ENCODE data around the gene RASD1.

DNA sequence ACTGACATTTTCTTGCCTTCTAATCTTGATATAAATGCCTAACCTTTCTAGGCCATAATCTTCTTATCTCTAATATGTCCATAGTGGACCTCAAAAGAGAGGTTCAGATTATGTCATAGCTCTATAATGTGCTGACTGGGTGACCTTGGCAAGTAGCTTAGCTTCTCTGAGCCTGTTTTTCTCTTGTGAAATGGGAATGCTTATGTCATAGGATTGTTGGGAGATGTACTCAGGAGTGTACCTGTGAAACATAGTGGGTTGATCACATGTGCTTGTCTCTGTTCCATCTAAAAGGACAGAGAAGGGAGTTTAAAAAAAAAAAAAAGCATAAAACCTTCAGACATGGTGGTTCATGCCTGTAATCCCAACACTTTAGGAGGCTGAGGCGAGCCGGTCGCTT, 17.0 kb downstream of the RASD1 start:
- TF ChIP-seq, protein P1, sequence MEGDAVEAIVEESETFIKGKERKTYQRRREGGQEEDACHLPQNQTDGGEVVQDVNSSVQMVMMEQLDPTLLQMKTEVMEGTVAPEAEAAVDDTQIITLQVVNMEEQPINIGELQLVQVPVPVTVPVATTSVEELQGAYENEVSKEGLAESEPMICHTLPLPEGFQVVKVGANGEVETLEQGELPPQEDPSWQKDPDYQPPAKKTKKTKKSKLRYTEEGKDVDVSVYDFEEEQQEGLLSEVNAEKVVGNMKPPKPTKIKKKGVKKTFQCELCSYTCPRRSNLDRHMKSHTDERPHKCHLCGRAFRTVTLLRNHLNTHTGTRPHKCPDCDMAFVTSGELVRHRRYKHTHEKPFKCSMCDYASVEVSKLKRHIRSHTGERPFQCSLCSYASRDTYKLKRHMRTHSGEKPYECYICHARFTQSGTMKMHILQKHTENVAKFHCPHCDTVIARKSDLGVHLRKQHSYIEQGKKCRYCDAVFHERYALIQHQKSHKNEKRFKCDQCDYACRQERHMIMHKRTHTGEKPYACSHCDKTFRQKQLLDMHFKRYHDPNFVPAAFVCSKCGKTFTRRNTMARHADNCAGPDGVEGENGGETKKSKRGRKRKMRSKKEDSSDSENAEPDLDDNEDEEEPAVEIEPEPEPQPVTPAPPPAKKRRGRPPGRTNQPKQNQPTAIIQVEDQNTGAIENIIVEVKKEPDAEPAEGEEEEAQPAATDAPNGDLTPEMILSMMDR (conservative IDR thresholded peaks at IDR 0.05; ENCODE audit: low read depth in 2 of 2): no peak
- TF ChIP-seq POLR2AphosphoS5 (IDR thresholded peaks at IDR 0.05; ENCODE audit: low read depth) (no peak), CREB1 (CRISPR knock-in tag; IDR thresholded peaks at IDR 0.05; ENCODE audit: low read depth) (no peak), EZH2 (IDR thresholded peaks at IDR 0.05; ENCODE audit: low read depth, unreplicated experiment) (no peak), EZH2phosphoT487 (IDR thresholded peaks at IDR 0.05; ENCODE audit: unreplicated experiment) (no peak)
- TF ChIP-seq, protein P2, sequence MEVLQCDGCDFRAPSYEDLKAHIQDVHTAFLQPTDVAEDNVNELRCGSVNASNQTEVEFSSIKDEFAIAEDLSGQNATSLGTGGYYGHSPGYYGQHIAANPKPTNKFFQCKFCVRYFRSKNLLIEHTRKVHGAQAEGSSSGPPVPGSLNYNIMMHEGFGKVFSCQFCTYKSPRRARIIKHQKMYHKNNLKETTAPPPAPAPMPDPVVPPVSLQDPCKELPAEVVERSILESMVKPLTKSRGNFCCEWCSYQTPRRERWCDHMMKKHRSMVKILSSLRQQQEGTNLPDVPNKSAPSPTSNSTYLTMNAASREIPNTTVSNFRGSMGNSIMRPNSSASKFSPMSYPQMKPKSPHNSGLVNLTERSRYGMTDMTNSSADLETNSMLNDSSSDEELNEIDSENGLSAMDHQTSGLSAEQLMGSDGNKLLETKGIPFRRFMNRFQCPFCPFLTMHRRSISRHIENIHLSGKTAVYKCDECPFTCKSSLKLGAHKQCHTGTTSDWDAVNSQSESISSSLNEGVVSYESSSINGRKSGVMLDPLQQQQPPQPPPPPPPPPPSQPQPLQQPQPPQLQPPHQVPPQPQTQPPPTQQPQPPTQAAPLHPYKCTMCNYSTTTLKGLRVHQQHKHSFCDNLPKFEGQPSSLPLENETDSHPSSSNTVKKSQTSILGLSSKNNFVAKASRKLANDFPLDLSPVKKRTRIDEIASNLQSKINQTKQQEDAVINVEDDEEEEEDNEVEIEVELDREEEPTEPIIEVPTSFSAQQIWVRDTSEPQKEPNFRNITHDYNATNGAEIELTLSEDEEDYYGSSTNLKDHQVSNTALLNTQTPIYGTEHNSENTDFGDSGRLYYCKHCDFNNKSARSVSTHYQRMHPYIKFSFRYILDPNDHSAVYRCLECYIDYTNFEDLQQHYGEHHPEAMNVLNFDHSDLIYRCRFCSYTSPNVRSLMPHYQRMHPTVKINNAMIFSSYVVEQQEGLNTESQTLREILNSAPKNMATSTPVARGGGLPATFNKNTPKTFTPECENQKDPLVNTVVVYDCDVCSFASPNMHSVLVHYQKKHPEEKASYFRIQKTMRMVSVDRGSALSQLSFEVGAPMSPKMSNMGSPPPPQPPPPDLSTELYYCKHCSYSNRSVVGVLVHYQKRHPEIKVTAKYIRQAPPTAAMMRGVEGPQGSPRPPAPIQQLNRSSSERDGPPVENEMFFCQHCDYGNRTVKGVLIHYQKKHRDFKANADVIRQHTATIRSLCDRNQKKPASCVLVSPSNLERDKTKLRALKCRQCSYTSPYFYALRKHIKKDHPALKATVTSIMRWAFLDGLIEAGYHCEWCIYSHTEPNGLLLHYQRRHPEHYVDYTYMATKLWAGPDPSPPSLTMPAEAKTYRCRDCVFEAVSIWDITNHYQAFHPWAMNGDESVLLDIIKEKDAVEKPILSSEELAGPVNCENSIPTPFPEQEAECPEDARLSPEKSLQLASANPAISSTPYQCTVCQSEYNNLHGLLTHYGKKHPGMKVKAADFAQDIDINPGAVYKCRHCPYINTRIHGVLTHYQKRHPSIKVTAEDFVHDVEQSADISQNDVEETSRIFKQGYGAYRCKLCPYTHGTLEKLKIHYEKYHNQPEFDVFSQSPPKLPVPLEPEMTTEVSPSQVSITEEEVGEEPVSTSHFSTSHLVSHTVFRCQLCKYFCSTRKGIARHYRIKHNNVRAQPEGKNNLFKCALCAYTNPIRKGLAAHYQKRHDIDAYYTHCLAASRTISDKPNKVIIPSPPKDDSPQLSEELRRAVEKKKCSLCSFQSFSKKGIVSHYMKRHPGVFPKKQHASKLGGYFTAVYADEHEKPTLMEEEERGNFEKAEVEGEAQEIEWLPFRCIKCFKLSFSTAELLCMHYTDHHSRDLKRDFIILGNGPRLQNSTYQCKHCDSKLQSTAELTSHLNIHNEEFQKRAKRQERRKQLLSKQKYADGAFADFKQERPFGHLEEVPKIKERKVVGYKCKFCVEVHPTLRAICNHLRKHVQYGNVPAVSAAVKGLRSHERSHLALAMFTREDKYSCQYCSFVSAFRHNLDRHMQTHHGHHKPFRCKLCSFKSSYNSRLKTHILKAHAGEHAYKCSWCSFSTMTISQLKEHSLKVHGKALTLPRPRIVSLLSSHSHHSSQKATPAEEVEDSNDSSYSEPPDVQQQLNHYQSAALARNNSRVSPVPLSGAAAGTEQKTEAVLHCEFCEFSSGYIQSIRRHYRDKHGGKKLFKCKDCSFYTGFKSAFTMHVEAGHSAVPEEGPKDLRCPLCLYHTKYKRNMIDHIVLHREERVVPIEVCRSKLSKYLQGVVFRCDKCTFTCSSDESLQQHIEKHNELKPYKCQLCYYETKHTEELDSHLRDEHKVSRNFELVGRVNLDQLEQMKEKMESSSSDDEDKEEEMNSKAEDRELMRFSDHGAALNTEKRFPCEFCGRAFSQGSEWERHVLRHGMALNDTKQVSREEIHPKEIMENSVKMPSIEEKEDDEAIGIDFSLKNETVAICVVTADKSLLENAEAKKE (CRISPR knock-in tag; IDR thresholded peaks at IDR 0.05): no peak
